ENCODE measurements around the gene IL1RAPL2.
A peak's percentile ranks its signal among the peaks of the same experiment; 100 is the strongest.

Gene IL1RAPL2

DNA sequence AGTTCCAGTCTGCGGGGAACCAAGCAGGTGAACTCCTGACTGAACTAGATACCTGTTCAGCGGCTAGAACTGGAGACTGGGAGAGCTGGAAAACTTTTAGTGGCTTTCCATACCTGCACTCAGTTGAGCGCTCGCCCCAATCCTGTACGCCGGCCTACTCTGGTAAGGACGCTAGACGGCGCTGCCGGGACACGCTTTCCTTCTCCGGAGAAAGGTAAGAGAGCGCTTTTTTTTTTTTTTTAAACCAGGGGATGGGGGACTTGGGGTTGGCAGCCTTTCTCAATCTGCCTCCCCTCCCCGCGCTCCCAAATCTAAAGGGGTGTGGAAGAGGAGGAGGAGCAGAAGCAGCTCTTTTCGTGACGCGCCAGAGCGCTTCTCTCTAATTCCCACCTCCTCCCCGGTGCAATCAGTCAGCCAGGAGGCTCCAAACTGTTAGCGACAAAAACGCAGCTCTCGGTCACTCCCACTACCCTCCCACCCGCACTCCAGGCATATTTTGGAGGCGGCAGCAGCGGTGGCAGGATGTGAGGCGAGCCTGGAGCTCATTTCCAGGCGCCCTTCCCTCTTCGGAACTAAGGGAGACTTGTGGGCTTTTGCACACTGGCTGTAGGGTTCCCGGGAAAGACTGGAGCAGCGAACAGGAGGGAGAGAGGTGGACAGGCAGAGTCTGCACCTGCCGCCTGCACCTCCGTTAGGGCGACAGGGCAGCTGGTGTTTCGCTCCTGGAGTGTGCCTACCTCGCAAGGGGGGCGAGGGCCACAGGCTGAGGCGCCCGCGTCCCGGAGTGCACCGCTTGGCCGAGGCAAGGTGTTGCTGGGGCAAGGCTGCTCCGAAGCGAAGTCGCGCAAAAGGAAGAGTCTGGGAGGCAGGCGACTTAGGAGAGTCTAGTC, at the start of gene IL1RAPL2:
IL1RAPL2 (plus strand) TSS at position 409 of the 890 bp plus-strand sequence.
- peak; percentile 91 for ATAC-seq

DNA sequence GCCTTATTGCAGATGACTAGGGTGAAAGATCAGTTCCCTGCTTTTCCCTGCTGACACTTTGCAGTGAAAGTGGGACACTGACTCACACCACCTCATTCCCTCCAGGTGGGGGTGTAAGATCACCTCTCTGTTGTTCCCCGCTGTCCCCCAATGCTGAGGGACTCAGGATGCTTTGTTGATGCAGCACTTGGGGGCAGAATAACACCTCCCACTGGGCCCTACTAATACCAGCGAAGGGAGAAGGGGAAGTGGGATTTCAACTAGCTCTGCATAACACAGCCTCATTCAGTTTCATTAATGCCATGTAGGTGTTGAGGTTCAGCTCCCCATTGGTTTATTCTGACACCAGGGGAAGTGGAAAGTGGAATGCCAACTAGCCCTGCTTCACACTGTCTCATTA, 43.6 kb upstream of the IL1RAPL2 start:
- ATAC-seq: no peak
- TF ChIP-seq BACH2 (CRISPR knock-in tag; IDR thresholded peaks at IDR 0.05; ENCODE audit: borderline replicate concordance): no peak
- no peak for TF ChIP-seq PPARA (CRISPR knock-in tag; IDR thresholded peaks at IDR 0.05; ENCODE audit: borderline replicate concordance)
- TF ChIP-seq, protein P1, sequence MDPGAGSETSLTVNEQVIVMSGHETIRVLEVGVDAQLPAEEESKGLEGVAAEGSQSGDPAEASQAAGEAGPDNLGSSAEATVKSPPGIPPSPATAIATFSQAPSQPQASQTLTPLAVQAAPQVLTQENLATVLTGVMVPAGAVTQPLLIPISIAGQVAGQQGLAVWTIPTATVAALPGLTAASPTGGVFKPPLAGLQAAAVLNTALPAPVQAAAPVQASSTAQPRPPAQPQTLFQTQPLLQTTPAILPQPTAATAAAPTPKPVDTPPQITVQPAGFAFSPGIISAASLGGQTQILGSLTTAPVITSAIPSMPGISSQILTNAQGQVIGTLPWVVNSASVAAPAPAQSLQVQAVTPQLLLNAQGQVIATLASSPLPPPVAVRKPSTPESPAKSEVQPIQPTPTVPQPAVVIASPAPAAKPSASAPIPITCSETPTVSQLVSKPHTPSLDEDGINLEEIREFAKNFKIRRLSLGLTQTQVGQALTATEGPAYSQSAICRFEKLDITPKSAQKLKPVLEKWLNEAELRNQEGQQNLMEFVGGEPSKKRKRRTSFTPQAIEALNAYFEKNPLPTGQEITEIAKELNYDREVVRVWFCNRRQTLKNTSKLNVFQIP (CRISPR knock-in tag; IDR thresholded peaks at IDR 0.05; ENCODE audit: borderline replicate concordance, low read depth): no peak
- TF ChIP-seq ESRRG (CRISPR knock-in tag; IDR thresholded peaks at IDR 0.05): no peak
- TF ChIP-seq ZNF565 (CRISPR knock-in tag; conservative IDR thresholded peaks at IDR 0.05; ENCODE audit: low read depth): no peak
- TF ChIP-seq ZNF70 (CRISPR knock-in tag; IDR thresholded peaks at IDR 0.05): no peak
- TF ChIP-seq TCF4 (CRISPR knock-in tag; IDR thresholded peaks at IDR 0.05; ENCODE audit: borderline replicate concordance): no peak
- no peak for TF ChIP-seq ZC3H10 (CRISPR knock-in tag; IDR thresholded peaks at IDR 0.05)
- no peak for TF ChIP-seq ZFP3 (CRISPR knock-in tag; IDR thresholded peaks at IDR 0.05)
- no peak for TF ChIP-seq SNAI2 (CRISPR knock-in tag; IDR thresholded peaks at IDR 0.05)
- TF ChIP-seq ARNTL (CRISPR knock-in tag; IDR thresholded peaks at IDR 0.05; ENCODE audit: borderline replicate concordance, low read depth): no peak
- TF ChIP-seq, protein P2, sequence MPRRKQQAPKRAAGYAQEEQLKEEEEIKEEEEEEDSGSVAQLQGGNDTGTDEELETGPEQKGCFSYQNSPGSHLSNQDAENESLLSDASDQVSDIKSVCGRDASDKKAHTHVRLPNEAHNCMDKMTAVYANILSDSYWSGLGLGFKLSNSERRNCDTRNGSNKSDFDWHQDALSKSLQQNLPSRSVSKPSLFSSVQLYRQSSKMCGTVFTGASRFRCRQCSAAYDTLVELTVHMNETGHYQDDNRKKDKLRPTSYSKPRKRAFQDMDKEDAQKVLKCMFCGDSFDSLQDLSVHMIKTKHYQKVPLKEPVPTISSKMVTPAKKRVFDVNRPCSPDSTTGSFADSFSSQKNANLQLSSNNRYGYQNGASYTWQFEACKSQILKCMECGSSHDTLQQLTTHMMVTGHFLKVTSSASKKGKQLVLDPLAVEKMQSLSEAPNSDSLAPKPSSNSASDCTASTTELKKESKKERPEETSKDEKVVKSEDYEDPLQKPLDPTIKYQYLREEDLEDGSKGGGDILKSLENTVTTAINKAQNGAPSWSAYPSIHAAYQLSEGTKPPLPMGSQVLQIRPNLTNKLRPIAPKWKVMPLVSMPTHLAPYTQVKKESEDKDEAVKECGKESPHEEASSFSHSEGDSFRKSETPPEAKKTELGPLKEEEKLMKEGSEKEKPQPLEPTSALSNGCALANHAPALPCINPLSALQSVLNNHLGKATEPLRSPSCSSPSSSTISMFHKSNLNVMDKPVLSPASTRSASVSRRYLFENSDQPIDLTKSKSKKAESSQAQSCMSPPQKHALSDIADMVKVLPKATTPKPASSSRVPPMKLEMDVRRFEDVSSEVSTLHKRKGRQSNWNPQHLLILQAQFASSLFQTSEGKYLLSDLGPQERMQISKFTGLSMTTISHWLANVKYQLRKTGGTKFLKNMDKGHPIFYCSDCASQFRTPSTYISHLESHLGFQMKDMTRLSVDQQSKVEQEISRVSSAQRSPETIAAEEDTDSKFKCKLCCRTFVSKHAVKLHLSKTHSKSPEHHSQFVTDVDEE (CRISPR knock-in tag; IDR thresholded peaks at IDR 0.05): no peak
- TF ChIP-seq GLIS3 (CRISPR knock-in tag; IDR thresholded peaks at IDR 0.05): no peak
- TF ChIP-seq, protein P3, sequence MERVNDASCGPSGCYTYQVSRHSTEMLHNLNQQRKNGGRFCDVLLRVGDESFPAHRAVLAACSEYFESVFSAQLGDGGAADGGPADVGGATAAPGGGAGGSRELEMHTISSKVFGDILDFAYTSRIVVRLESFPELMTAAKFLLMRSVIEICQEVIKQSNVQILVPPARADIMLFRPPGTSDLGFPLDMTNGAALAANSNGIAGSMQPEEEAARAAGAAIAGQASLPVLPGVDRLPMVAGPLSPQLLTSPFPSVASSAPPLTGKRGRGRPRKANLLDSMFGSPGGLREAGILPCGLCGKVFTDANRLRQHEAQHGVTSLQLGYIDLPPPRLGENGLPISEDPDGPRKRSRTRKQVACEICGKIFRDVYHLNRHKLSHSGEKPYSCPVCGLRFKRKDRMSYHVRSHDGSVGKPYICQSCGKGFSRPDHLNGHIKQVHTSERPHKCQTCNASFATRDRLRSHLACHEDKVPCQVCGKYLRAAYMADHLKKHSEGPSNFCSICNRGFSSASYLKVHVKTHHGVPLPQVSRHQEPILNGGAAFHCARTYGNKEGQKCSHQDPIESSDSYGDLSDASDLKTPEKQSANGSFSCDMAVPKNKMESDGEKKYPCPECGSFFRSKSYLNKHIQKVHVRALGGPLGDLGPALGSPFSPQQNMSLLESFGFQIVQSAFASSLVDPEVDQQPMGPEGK (CRISPR knock-in tag; IDR thresholded peaks at IDR 0.05; ENCODE audit: borderline replicate concordance): no peak
- TF ChIP-seq OSR1 (CRISPR knock-in tag; IDR thresholded peaks at IDR 0.05): no peak
- TF ChIP-seq CSDC2 (CRISPR knock-in tag; IDR thresholded peaks at IDR 0.05): no peak
- TF ChIP-seq TOX (CRISPR knock-in tag; IDR thresholded peaks at IDR 0.05; ENCODE audit: borderline replicate concordance): no peak
- TF ChIP-seq, protein P4, sequence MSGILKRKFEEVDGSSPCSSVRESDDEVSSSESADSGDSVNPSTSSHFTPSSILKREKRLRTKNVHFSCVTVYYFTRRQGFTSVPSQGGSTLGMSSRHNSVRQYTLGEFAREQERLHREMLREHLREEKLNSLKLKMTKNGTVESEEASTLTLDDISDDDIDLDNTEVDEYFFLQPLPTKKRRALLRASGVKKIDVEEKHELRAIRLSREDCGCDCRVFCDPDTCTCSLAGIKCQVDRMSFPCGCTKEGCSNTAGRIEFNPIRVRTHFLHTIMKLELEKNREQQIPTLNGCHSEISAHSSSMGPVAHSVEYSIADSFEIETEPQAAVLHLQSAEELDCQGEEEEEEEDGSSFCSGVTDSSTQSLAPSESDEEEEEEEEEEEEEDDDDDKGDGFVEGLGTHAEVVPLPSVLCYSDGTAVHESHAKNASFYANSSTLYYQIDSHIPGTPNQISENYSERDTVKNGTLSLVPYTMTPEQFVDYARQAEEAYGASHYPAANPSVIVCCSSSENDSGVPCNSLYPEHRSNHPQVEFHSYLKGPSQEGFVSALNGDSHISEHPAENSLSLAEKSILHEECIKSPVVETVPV (CRISPR knock-in tag; IDR thresholded peaks at IDR 0.05): no peak

More for the DNA sequence above, at the start of gene IL1RAPL2:
- TF ChIP-seq ZFP3 (CRISPR knock-in tag; IDR thresholded peaks at IDR 0.05) (no peak), ARNTL (CRISPR knock-in tag; IDR thresholded peaks at IDR 0.05; ENCODE audit: borderline replicate concordance, low read depth) (no peak), ZNF8 (CRISPR knock-in tag; IDR thresholded peaks at IDR 0.05) (no peak), ZFP30 (CRISPR knock-in tag; IDR thresholded peaks at IDR 0.05) (no peak), GLIS3 (CRISPR knock-in tag; IDR thresholded peaks at IDR 0.05) (no peak), RARB (CRISPR knock-in tag; IDR thresholded peaks at IDR 0.05) (no peak), PPARA (CRISPR knock-in tag; IDR thresholded peaks at IDR 0.05; ENCODE audit: borderline replicate concordance) (no peak), TCF4 (CRISPR knock-in tag; IDR thresholded peaks at IDR 0.05; ENCODE audit: borderline replicate concordance) (no peak), TOX (CRISPR knock-in tag; IDR thresholded peaks at IDR 0.05; ENCODE audit: borderline replicate concordance) (no peak), SNAI2 (CRISPR knock-in tag; IDR thresholded peaks at IDR 0.05) (no peak), ZC3H10 (CRISPR knock-in tag; IDR thresholded peaks at IDR 0.05) (no peak), ISL1 (CRISPR knock-in tag; IDR thresholded peaks at IDR 0.05) (no peak), ESRRG (CRISPR knock-in tag; IDR thresholded peaks at IDR 0.05) (no peak), CSDC2 (CRISPR knock-in tag; IDR thresholded peaks at IDR 0.05) (no peak), OSR1 (CRISPR knock-in tag; IDR thresholded peaks at IDR 0.05) (no peak), BACH2 (CRISPR knock-in tag; IDR thresholded peaks at IDR 0.05; ENCODE audit: borderline replicate concordance) (no peak), ZNF565 (CRISPR knock-in tag; conservative IDR thresholded peaks at IDR 0.05; ENCODE audit: low read depth) (no peak)
- TF ChIP-seq, protein P5, sequence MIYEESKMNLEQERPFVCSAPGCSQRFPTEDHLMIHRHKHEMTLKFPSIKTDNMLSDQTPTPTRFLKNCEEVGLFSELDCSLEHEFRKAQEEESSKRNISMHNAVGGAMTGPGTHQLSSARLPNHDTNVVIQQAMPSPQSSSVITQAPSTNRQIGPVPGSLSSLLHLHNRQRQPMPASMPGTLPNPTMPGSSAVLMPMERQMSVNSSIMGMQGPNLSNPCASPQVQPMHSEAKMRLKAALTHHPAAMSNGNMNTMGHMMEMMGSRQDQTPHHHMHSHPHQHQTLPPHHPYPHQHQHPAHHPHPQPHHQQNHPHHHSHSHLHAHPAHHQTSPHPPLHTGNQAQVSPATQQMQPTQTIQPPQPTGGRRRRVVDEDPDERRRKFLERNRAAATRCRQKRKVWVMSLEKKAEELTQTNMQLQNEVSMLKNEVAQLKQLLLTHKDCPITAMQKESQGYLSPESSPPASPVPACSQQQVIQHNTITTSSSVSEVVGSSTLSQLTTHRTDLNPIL (CRISPR knock-in tag; IDR thresholded peaks at IDR 0.05; ENCODE audit: low read depth): no peak
- TF ChIP-seq, protein P3 (CRISPR knock-in tag; IDR thresholded peaks at IDR 0.05; ENCODE audit: borderline replicate concordance): no peak
- TF ChIP-seq, protein P4 (CRISPR knock-in tag; IDR thresholded peaks at IDR 0.05): no peak
